GM12872 (cell line): ENCODE data around the gene NPTN.

Source experiments
- TF ChIP-seq, protein P1 (sequence below): IDR thresholded peaks from 3 replicates; pipeline ENCODE4 v1.5.1; 2011; ENCODE audit warnings: low read depth, mild to moderate bottlenecking, low read length, moderate library complexity; ENCODE audit not compliant: insufficient read depth

The NPTN gene

DNA sequence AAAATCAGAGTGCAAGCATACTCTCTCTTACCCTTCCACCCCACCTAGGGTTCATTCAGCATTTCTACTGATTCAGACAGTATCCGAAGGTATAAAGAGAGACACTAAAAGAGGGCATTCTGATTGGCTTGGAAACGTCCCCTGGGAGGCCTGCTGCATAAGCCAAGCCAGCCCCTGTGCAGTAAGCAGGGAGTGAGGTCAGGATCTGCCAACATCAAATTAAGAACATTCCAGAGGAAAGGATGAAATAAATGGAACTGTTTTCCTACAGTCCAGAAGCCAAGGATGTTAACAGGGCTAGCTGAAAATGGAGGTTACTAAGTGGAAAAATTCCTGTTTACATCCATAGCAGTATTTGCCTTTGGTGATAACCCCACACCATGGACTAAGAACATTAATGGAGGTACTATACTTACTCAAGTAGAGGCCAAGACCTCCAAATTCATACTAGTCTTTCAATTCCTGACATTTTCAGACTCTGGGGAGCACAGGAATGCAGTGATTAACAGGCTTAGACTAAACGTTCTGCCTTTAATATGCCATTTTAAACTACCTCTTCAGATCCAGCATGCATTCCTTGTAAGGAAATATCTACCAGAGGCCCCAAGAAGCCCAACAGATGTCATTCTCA is 34.5 kb downstream of the NPTN start:
- TF ChIP-seq, protein P1, sequence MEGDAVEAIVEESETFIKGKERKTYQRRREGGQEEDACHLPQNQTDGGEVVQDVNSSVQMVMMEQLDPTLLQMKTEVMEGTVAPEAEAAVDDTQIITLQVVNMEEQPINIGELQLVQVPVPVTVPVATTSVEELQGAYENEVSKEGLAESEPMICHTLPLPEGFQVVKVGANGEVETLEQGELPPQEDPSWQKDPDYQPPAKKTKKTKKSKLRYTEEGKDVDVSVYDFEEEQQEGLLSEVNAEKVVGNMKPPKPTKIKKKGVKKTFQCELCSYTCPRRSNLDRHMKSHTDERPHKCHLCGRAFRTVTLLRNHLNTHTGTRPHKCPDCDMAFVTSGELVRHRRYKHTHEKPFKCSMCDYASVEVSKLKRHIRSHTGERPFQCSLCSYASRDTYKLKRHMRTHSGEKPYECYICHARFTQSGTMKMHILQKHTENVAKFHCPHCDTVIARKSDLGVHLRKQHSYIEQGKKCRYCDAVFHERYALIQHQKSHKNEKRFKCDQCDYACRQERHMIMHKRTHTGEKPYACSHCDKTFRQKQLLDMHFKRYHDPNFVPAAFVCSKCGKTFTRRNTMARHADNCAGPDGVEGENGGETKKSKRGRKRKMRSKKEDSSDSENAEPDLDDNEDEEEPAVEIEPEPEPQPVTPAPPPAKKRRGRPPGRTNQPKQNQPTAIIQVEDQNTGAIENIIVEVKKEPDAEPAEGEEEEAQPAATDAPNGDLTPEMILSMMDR = no peak

DNA sequence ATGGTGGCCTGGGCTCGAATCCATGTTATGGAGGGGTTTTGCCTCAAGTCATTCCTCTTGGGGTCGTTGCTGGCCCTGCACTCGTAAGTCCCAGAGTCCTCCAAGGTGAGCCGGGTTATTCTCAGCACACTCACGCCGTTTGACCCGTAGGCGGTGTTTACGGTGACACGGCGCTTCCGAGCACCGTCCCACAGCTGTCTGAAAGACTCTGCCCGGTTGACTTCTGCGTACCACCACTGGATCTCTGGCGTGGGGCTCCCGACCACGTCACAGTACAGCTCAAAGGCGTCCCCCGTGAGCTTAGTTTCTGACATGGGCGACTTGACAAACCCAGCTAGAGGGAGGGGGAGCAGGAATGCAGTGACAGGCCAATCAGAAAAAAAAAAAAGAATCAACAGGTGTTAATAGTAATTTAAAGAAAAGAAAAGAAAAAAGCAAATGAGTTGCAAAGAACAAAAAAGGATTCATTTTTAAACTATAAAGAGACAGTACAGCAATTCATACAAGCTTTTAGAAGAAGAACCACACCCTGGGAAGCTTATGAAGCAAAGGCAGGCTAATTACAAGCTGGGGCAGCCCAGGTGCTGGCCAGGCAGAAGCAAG is 36.1 kb downstream of the NPTN start:
- TF ChIP-seq, protein P1 = no peak

DNA sequence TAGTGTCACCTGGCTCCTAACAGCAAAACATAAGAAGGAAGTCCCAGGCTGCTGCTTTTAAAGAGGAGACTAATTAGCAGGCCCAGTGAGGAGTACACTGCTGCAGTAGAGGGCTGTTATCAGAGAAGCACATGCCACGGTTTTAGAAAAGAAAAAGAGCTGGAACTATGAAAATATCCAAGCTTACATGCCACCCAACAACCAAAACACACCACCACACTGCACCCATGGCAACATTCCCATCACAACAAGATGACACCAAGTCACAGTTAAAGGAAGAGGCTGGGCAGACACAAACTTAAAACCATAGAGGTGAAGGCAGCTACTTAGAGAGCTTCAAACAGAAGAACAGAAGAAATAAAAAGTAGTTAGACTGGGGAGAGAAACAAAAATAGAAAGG is 37.0 kb downstream of the NPTN start:
- TF ChIP-seq, protein P1 = no peak

DNA sequence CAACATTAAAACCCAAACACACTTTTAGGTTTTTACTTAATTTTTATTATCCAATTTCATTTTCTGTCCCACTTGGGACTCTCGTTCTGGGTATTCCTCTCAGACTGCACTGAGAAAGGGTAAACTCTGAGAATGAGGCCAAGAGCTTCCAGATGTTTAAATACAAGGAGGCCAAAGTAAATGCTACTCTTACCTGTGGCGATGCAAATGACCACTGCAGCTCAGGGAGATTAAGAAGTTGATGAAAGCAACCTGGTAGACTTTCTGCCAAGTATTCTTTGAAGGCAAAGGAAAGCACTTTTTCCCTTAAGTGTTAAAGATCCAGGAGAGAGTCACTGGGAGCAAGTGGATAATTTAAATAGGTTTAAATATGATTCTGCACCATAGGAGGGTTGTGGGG is 39.1 kb downstream of the NPTN start:
- TF ChIP-seq, protein P1 = no peak

DNA sequence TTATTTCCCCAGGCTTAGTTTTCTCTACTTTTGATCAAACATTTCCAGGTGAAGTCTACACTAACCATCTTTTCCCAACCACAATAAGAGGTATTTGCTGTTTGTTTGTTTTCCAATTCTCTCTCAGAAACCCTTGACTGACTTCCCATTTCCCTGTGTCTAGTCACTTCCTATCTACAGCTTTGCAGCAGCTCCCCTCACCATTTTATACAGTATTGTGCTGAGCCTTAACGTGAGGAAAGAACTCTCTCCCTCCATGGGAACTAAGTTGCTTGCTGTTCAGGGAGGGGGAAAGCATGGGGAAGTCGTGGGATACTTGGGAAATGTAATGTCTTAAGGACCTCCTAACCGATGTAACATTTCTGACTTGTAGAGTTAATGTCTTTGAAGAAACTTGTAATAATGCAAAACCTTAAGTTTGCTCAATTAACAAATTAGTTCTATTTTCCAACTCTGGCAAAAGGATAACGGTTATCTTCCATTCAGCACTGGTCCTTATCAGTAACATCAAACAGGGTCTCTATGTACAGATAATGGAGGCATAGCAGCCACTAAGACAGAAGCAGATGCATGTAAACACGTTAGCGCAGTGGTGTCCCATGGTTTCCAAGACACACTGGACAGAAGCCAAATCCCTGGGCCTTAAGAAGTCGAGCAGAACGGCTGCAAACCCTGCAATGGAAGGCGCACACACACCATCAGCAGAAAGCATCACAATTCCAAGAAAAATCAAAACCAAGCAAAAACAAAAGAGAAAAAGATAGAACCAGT is 39.7 kb downstream of the NPTN start:
- TF ChIP-seq, protein P1 = no peak

DNA sequence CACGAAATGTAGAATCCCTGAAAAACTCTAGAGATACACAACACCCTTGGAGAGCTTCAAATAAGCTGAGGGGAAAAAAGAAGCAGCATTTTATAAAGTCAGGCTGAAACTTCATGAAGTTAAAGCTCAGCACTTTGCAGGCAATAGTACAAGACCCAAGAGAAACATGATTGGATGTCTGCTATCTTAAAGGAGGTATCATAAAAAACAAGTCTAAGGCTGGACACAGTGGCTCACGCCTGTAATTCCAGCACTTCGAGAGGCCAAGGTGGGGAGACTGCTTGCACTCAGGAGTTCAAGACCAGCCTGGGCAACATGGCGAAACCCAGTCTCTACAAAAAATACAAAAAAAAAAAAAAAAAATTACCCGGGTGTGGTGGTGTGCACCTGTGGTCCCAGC is 42.9 kb downstream of the NPTN start:
- TF ChIP-seq, protein P1 = no peak

DNA sequence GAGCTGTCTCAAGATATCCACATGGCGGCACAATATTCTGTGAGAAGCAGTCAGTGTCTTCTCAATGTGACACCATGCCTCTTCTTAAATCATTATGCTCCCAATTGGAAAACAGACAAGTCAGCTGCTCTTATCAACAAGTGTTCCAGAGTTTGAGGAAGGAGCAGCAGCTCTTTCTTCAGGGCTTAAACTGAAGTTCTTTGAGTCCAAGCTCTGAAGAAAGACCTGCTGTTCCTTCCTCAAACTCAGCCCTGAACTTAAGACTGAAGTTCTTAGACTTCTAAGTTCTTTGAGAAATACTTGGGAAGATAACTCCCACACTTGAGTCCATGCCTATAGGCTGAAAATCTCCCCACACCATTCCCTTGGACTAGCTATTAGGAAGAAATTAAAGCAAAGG is 43.4 kb downstream of the NPTN start:
- TF ChIP-seq, protein P1 = no peak
